ENCODE data around the gene CIB4.

Gene CIB4

DNA sequence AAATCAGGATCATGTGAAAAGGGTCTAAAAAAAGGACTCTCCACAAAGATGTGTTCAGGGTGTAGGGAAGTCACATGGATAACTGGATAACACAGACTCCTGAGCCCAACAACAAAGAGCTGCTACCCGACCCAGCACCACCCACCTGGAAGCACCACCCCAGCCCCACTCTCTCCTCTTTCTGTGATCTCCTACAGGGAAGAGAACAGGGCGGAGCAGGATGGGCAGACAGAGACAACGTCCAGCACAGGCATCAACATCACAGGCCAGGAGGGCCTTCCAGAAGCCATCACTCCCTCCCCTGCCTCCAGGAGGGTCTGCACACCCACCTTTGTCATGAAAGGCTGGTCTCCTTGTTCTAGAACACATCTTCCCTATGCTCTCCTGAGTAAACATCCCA, 1.3 kb upstream of the CIB4 start:
- no peak for DNase-seq (ENCODE audit: low read depth in 3 of 3)

DNA sequence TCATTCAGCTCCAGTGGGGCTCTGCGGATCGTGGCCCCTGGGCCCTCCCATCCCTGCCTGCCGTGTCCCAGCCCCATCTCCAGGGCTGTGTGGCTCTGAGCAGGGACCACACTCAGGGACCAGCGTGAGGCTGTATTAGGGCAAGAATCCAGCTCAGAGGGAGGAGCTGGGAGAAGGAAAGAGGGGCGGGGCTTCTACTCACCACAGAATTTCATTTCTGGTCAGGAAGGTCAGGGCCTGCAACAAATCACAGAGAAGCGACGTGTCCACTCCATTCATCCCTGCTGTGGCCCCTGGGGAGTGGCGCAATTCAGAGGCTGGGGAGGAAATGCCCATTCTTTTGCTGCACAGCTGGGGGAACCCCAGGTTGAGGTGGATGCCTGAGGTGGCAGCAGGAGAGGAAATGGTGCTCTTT, 828 bp downstream of the CIB4 start:
- no peak for DNase-seq (ENCODE audit: low read depth in 3 of 3)

DNA sequence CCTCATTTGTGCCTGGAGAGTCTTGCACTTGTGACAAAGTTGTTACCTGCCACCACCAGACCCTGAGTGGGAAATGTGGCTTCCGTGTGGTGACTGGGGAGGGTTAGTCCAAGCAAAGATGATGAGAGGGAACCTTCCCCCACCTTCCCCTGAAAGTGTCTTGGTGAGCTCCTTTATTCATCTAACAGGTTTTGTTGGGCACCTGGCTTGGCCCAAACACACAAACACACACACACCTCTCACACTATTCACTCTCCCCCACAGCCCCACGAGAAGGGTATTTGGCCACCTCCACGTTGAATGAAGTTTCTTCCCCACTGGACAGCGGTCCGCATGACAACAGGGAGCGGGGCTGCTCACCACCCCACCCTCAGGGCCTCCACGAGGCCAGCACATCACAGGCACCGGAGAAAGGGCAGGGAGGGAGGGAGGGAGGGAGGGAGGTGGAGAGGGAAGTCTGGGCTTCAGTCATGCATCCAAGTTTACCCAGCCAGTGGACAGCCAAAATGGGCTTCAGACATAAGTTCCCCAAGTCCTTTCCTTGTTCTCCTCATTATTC, 1.4 kb downstream of the CIB4 start:
- DNase-seq (ENCODE audit: low read depth in 3 of 3): no peak

DNA sequence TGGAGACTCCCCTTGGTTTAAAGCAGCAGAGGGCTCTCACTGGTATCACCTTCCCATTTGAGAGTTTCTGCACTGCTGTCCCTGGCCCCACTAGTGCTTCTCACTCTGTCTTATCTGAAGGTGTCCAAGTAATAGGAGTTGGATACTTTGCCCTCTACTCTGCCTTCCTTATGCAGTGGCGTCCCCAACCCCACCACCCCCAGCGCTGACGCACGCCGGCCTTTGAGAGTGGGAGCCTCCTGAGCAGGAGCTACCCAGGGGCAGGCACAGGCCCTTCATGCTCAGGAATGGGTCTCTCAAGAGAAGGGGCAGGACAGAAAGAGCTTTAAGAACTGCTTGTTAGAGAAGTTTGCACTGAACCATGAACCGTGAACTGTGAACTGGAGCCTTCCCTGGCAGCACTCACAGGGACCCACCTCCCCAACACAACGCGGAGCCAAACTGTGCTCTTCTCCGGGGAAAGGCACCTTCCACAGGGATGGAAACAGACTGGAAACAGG, 3.3 kb downstream of the CIB4 start:
- no peak for DNase-seq (ENCODE audit: low read depth in 3 of 3)

DNA sequence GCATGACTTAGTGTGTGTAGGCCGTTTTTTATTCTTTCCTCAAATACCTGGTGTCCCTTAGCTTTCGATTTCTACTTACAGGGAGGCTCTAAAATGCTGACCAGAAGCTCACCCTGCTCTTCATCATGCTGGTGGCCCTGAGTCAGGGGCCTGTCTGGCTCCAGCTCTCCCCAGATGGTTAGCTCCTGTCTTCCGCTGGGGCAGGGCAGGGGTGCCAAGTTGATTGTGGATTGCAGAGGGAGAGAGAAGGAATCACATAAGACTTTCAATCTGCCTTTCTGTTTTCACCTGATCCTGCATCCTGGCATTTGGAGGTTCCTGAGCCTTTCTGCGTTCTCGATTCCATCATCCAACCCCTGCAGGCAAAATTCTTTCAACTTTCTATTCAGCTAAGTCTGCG, 4.2 kb downstream of the CIB4 start:
- no peak for DNase-seq (ENCODE audit: low read depth in 3 of 3)

DNA sequence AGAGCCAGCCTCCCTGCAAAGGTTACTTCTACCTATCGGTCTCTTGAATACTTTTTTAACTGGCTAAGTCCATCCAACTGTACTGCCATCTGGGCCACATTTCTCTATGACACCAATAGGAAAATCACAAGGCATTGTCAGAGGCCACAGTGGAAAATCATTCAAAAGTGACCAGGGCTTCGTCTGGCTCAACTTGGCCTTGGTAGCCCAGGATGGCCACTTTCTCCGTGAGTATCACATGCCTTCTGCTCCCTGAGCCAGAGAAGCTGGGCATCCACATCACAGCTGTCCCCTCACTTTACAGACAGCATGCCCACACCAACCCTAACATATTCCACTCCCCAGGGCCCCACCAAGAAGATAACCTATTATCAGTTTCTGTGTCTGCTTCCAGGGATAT, 5.8 kb downstream of the CIB4 start:
- no peak for DNase-seq (ENCODE audit: low read depth in 3 of 3)

DNA sequence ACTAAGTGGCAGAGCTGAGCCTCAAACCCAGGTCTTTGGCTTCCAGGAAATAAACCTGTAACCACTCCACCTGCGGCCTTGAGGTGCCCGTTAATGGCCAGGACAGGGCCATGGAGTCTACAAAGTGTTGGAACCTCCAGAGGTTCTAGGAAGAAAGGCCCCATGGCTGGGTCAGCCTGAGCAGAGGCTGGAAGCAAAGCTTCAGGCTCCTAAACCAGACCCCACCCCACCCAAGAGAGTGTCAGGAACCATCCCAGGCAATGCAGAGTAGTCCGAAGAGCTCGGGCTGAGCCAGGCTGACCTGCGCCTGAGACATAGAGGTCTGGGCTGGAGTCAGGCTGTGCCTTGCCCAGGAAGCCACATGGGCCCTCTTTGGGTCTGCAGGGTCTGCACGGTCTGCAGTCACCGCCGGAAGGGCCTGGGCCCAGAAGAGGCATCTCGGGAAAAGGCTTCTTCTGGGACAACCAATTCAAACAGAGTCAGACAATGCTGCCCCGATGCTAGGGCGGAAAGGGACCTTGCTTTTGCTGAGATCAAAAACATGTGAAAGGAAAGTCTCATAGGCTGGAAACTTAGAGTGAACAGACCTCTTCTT, 6.4 kb downstream of the CIB4 start:
- DNase-seq (ENCODE audit: low read depth in 3 of 3): no peak

DNA sequence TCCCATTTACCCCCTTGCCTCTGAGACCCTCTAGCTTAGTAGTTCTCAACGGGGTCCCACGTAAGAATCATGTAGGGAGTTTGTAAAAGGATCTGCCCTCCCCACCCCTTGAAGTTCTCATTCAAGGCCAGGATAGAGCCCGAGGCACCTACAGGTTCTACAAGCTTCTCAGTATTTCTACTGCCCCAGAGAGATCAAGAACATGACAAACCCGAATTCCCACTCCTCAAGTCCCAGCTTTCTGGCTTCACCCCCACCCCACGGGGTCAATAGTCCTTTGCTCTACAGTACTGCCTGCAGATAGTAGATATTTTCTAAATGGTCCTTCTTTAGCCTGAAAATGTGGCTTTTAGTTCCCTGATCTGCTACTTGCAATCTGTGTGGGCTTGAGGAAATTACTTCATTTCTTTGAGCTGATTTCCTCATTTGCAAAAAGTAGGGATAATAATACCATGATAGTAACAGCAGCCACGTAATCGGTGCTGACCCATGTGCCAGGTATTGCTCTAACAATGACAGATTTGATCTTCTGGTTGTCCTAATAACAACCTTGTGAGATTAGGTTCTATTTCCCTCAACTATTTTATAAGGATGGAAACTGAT, 7.1 kb downstream of the CIB4 start:
- no peak for DNase-seq (ENCODE audit: low read depth in 3 of 3)

DNA sequence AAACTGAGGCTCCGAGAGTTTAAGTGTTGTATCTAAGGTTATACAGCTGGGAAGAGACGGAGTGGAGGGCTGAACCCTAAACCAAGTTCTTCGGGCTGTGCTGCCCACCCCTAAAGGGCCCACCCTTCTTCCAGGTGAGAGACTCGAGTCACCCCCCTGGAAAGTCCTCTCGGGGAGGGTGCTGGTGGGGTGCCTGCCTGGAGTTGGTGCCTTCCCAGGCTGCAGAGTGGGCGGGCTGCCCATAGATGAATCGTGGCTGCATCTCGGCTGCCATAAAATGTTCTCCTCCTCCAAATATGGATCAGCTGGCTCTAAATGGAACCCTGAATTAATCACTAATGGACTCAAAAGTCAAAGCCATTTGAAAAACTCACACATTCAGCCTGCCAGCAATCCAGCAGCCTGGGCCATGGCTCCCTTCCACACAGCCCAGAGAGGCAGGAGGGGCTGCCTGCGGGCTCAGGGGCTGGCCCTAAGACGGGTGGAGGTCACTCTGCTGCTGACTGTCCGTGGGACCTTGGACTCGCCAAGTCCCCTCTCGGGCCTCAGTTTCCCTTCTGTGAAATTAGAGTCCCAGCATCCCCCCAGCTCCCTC, 7.7 kb downstream of the CIB4 start:
- no peak for DNase-seq (ENCODE audit: low read depth in 3 of 3)

DNA sequence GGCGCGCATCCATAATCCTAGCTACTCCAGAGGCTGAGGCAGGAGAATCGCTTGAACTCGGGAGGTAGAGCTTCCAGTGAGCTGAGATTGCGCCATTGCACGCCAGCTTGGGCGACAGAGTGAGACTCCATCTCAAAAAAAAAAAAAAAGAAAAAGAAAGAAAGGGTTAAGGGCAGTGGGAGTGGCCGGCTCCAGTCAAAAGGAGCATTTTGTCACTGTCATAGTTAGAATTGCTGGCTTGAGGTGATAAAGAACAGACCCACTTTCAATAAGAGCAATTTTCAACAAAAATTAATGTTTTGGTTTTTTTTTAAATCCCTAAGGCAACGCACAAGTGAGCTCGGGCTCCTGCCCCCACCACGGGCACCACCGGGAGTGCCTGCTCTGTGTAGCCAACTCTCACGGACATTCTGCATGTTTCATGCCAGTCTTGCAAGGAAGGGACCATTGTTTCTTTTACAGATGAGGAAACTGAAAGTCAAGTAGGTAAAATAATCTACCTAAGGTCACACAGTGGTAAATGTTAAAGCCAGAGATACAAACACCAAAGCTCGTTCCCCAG, 8.5 kb downstream of the CIB4 start:
- DNase-seq (ENCODE audit: low read depth in 3 of 3): no peak

DNA sequence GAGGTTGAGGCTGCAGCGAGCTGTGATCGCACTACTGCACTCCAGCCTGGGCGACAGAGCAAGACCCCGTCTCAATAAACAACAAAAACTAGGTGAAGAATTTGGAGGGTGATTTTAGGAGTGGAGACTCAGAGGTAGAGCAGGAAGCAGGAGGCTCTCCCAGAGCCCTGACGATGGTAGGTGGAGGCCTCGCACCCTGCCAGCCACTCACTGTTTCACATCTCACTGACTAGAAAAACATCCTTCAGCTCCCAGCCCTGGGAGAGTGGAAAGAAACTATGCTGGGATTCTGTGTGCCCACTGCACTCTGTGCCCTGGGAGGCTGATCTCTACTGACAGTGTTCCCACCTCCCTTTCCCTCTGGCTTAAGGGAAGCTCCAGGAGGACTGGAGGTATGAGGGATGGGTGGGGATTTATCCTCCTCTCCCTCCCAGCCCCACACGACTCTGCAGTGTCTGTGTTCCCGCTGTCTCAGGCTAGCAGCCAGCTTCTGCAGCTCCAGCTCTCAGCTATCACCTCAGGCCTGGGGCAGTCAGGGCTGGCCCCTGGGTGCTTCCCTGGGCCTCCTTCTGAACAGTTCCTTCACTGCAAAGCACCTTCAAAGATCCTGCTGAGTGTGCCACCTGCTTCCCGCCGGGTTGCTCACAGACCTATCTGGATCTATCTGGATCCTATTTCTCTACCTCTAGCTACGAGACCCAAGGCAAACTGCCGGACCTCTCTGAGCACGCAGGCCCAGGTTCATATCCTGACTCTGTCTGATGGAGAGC, 9.6 kb downstream of the CIB4 start:
- DNase-seq (ENCODE audit: low read depth in 3 of 3): no peak

DNA sequence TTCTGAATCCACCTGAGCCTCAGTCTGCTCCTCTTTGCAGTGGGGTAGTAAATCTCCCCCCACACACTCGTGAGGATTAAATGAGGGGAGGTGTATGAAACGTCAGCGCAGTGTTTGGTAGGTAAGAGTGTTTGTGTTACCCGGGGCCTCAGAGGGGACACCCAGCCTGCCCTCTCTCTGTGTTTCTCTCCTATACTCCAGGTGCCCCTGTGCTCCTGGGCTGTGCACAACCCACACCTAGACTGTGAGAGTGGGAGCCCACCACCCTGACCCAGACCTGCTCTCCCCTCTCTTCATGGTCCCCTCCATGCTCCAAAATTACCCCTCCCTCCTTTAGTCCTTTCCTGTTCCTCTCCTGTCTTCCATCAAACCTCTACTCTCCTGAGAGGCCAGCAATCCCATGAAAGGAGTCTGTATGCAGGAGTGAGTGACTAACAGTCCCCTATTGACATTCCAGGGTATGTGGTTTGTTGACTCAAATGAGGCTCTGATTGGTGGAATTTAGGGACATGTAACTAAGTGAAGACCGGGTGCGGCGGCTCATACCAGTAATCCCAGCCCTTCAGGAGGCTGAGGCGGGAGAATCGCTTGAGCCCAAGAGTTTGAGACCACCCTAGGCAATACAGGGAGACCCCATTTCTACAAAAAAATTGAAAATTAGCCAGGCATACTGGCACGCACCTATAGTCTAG, 10.4 kb downstream of the CIB4 start:
- no peak for DNase-seq (ENCODE audit: low read depth in 3 of 3)

DNA sequence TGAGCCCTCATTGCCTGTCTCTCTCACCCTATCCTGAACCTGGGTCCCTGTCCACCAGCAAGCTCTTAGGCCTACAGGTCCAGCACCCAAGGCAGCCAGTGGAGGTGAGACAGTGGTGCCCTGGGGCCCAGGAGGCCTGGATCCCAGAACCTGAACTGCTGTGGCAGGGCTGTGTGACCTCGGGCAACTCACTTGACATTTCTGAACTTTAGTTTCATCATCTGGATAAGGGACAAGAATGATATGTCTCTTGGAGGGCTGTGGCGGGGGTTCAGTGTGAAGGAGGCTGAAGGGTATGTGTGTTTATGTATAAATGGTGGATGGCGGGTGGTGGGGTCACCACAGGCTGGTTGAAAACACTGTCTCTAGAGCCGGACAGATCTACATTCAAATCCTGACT, 10.9 kb downstream of the CIB4 start:
- DNase-seq (ENCODE audit: low read depth in 3 of 3): no peak

DNA sequence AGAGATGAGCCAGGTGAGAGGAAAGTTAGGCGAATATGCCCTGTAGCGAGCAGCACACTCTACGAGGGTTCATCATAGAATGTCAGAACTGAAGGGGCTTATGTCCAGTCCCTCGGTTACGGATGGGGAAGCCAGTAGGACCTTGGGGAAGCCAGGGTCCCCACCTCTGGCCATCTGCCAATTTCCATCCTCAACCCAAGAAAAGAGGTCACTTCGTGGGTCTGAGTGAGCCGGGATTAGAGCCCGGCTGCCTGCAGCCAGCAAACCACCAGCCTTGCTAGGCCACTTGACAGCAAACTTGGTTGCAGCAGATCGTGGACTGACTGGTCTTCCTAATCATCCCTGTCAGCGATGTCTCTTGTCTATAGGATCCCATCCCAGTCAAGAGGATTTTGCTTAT, 11.4 kb downstream of the CIB4 start:
- no peak for DNase-seq (ENCODE audit: low read depth in 3 of 3)

DNA sequence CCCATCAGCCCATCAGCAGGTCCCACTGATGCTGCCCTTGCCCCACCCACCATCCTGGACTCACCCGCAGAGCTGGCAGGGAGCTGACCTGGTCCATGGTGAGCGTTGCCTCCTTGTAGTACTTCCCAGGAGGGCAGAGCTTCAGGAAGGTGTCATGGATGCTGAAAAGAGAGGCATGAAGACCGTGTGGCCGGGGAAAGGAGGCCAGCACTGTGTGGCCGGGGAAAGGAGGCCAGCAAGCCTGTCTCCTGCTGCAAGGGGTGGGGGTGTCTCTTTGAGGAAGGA, 11.9 kb downstream of the CIB4 start:
- no peak for DNase-seq (ENCODE audit: low read depth in 3 of 3)

DNA sequence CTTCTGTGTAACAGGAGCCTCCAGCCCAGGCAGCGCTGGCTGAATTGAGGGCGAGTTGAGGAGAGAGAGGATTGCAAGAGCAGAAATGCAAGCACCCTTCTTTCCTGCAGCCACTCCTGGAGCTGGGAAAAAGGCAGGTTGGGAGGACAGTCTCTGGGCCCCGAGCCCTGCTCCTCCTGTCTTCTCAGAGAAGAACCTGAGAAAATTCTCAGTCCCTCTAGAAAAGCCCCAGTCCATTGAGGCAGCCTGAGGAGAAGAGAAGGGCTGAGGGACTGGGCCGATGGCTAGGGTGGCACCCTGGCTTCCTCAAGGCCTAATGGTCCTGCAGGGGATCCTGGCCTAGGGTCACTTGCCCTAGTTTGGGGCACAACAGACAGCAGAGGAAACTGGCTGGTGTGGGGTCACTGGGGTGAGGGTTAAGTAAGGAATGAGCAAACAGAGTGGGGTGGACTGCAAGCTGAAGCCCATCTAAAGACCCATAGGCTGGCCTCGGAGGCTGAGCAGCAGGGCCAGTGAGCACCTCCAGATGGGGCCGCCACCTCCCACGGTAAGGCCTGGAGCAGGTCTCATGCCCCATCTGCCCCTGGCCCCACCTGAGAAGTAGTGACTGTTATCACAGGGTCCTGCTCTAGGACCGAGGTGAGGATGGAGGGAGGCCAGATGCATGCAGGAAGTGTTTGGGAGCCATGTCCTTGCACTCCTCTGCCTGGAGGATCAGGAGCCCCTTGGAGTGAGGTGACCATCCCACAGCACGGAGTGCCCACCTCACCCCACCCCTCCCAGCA, 12.4 kb downstream of the CIB4 start:
- no peak for DNase-seq (ENCODE audit: low read depth in 3 of 3)

DNA sequence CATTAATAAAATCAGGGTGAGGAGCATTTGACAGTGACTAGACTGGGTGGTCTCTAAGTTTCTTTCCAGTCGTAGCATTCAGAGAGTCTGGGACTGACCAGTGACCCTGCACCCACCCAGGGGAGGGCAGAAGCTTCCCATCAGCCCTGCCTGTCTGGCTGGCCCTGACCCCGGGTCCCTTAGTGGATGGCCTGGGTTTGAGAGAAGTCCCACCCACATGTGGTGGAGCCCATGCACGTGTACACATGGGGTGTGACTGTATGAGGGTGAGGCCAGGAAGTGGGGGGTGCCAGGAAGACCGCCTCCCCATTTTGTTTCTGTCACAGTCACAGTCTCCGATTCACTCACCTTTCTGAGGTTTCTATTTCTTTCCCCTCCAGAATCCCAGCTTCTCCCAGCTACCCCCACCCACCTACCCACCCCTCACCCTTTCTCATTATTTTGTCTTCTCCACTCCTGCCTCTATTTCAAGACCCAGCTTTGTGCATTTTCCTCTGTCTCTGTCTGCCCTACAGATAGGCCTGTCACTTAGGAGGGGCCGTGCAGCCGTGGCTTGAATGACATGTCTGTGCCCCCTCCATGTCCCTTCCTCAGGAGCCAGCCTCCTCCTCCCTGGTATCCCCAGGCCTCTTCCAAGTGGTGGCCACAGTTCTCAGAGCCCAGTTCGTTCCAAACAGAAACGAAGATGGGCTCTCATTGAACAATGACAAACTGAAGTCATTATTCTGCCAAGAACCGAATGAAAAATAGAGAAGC, 13.6 kb downstream of the CIB4 start:
- no peak for DNase-seq (ENCODE audit: low read depth in 3 of 3)

DNA sequence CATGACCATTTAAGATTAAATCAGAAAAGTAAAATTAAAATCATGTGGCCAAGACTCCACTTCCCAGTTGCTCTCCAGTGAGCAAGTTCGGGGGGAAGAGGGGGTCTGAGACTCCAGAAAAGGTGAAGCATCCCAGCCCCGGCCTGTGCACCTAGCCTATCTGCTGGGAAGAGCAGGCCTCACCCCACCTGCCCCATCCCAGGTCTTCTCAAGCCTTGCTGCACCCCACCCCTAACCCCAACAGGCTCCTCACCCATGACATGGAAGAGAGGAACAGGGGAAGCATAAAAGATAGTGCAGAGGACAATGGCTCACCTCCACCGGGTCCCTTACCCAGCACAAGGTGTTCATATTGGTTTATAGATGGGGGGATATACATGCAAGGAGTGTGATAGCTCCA, 14.6 kb downstream of the CIB4 start:
- no peak for DNase-seq (ENCODE audit: low read depth in 3 of 3)

DNA sequence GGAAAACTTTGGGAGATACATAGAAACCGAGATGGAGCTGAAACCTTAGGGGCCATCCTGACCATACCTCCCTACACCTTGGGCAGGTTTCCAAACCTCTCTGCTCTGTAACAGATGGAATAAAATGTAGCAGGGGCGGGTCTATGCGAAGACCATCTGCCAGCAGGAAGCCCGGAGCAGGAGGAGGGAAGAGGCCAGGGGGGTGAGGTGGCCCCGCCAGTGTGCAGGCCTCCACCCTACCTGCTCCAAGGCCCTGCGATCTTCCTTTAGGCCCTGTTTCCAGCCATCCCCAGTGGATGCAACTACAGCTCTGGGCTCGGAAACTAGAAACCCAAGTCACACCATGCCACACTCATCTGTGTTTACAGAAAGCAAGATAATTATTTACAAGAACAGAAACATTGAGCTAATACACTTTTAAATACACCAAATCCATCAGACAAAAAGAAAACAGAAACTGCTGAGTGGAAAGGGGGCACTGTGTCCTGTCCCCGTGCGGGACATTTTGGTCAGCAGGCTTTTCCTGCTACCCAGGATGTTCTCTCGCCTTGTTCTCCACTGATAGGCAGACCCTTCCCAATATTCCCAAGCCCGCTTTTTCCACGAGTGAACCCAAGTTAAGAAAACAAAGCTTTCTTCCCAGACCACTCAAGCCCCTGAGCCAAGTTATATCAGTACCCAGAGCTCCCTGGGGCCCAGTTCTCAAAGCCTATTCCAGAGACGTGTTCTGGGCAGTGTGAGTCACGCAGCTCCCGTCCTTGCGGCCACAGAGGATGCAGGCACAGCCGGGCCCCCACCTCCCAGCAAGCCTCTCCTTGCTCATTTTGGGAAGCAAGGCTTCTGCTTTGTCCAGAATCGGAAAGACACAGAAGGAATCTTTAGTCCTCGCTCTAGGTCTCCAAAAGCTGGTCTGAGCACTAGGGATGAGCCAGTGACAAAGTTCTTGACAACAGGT, 17.3 kb downstream of the CIB4 start:
- no peak for DNase-seq (ENCODE audit: low read depth in 3 of 3)

All from stimulated activated CD4-positive, alpha-beta T cell treated with anti-CD3 and anti-CD28 coated beads, TNF-alpha, amount 100 ng/mL, for 24 hours (primary cell).